ENCODE results near the gene TRPM2. TPM values are rescaled to one million over a fixed set of nuclear protein-coding genes. Genes with fewer than 3 reads are reported as not detected.
"Not testable (repeated sequence)": the region's sequence is repeated elsewhere in the genome, so short reads cannot be mapped to it uniquely, and the experiment has no call there.

The TRPM2 gene
- total RNA-seq, 1 donor from 2014 or later, result 3.9 TPM

DNA sequence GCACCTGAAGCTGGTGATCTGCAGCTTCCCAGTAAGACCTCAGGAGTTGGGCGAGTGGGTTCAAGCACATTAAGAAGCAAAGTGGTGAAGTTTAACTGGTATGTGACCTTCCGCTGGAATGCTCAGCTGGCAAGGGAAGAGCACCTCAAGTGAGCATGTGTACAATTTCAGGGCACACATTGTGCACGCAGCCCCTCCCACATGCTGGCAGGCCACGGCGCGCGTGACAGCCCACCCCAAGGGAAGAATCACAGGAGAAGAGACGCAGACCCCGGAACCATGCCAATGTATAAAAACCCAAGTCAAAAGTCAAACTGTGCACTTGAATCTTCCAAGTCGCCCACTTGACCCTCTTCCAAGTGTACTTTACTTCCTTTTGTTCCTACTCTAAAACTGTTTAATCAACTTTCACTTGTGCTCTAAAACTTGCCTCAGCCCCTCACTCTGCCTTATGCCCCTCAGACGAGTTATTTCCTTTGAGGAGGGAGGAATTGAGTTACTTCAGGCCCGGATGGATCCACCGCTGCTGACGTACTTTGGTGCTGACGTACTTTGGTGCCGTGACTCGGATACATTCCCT is 121.9 kb downstream of the TRPM2 start:
- no peak for ATAC-seq (ENCODE audit: low read depth)
- Mint-ChIP-seq H3K36me3 (ENCODE audit: low read depth) (no peaks in the 10 kb centered on the region), H3K4me3 (no peak overlapping the region), H3K4me1 (peaks cover 4% of the 10 kb centered on the region), H3K27me3 (peaks cover 4% of the 10 kb centered on the region), H3K9me3 (no peaks in the 10 kb centered on the region), H3K27ac (no peak overlapping the region)
- TF ChIP-seq, protein P1, sequence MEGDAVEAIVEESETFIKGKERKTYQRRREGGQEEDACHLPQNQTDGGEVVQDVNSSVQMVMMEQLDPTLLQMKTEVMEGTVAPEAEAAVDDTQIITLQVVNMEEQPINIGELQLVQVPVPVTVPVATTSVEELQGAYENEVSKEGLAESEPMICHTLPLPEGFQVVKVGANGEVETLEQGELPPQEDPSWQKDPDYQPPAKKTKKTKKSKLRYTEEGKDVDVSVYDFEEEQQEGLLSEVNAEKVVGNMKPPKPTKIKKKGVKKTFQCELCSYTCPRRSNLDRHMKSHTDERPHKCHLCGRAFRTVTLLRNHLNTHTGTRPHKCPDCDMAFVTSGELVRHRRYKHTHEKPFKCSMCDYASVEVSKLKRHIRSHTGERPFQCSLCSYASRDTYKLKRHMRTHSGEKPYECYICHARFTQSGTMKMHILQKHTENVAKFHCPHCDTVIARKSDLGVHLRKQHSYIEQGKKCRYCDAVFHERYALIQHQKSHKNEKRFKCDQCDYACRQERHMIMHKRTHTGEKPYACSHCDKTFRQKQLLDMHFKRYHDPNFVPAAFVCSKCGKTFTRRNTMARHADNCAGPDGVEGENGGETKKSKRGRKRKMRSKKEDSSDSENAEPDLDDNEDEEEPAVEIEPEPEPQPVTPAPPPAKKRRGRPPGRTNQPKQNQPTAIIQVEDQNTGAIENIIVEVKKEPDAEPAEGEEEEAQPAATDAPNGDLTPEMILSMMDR (IDR thresholded peaks at IDR 0.05), result no peak
- no peak for DNase-seq
- intact Hi-C loops (cut with micrococcal nuclease), result no loop called here
- ChIA-PET CTCF (no interaction called here), POLR2A (no interaction called here)

DNA sequence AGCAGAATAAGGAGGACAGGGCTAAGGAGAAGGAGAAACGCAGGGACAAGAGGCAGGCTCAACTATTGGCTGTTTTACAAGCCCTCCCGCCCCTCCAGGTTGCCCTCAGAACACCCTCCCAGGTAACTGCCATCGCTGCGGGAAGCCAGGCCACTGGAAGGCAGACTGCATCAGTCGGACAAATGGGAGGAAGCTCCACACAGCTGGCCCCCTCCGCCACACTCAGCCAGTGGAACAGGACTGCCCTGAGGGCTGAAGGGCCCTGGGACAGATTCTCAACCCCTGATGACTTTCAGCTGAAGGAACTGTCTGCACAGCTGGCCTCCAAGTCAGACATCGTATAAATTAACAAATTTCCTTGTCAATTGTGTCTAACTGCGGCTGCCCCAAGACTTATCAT is 123.7 kb downstream of the TRPM2 start:
- intact Hi-C loops (cut with micrococcal nuclease), result no loop called here

DNA sequence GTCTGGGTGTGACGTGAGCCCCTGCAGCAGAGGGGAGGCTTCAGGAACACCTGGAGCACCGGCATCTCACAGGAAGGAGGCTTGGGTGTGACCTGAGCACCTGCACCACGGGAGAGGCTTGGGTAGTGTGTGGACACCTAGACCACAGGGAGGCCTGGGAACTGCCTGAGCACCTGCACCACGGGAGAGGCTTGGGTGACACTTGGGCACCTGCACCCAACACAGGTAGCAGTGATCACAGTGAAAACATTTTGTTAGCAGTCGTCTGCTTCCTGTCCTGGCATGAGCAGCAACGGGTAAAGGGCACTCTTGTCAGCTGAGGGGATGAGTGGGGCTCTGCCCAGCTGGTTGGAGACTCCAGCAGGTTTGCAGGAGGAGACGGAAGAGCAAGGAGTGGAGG is 124.3 kb downstream of the TRPM2 start:
- ATAC-seq (ENCODE audit: low read depth), result no peak
- H3K27me3 Mint-ChIP-seq, result peaks cover 4% of the 10 kb centered on the region
- ChIA-PET POLR2A (no interaction called here), CTCF (no interaction called here)
- peaks cover 4% of the 10 kb centered on the region for H3K4me1 Mint-ChIP-seq
- no peak overlapping the region for H3K27ac Mint-ChIP-seq
- no peak for DNase-seq
- H3K9me3 Mint-ChIP-seq, result no peaks in the 10 kb centered on the region
- TF ChIP-seq, protein P1 (IDR thresholded peaks at IDR 0.05), result no peak
- no peak overlapping the region for H3K4me3 Mint-ChIP-seq
- H3K36me3 Mint-ChIP-seq (ENCODE audit: low read depth), result no peaks in the 10 kb centered on the region
- intact Hi-C loops (cut with micrococcal nuclease), result loop anchor here (2.0 kb wide), 3 partner anchors 175 to 673 kb away; partner anchors contain the start of gene TRAPPC10

More for the DNA sequence above, 123.7 kb downstream of the TRPM2 start:
- H3K9me3 Mint-ChIP-seq, result no peaks in the 10 kb centered on the region
- H3K27ac Mint-ChIP-seq, result no peak overlapping the region
- DNase-seq (no peak), ATAC-seq (ENCODE audit: low read depth) (no peak)
- ChIA-PET POLR2A (no interaction called here), CTCF (no interaction called here)
- peaks cover 4% of the 10 kb centered on the region for H3K4me1 Mint-ChIP-seq
- H3K36me3 Mint-ChIP-seq (ENCODE audit: low read depth), result no peaks in the 10 kb centered on the region
- TF ChIP-seq, protein P1 (IDR thresholded peaks at IDR 0.05), result no peak
- H3K27me3 Mint-ChIP-seq, result peaks cover 7% of the 10 kb centered on the region
- no peak overlapping the region for H3K4me3 Mint-ChIP-seq

DNA sequence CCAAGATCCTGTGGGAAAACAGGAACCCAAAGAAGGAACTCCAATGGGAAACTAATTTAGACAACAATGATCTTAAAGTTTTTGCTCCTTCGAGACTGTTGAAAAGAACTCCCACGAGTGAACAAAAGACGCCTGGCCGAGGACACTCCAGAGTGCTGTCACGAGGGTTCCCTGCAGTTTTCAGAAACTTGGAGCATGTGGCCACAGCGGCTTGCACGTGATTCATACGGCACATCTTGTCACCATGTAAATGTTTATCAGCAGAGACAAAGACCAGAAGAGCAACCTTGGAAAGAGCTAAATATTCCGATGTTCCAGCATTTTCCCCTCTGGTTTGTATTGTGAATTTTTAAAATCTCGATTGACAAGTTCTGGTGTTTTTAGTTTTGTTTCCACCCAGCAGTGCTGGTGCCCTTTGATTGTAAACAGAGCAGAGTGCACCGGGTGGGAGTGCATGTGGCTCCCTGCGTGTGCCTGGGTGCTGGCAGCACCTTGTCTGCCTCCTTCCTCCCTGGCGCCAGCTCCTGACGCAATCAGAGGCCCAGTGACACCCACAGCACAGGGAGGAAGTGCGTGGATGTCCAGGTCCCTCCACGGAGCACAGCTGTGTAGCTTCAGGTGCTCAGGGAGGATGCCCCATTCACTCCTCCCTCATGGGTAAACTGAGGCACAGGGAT is 124.8 kb downstream of the TRPM2 start:
- no peak for DNase-seq
- ATAC-seq (ENCODE audit: low read depth), result no peak
- TF ChIP-seq, protein P1 (IDR thresholded peaks at IDR 0.05), result no peak
- H3K4me1 Mint-ChIP-seq, result peaks cover 4% of the 10 kb centered on the region
- no peaks in the 10 kb centered on the region for H3K36me3 Mint-ChIP-seq (ENCODE audit: low read depth)
- ChIA-PET POLR2A (no interaction called here), CTCF (no interaction called here)
- H3K9me3 Mint-ChIP-seq, result no peaks in the 10 kb centered on the region
- no peak overlapping the region for H3K27ac Mint-ChIP-seq
- peaks cover 4% of the 10 kb centered on the region for H3K27me3 Mint-ChIP-seq
- intact Hi-C loops (cut with micrococcal nuclease), result loop anchor here (2.0 kb wide), 3 partner anchors 175 to 673 kb away; partner anchors contain the start of gene TRAPPC10
- H3K4me3 Mint-ChIP-seq, result no peak overlapping the region

DNA sequence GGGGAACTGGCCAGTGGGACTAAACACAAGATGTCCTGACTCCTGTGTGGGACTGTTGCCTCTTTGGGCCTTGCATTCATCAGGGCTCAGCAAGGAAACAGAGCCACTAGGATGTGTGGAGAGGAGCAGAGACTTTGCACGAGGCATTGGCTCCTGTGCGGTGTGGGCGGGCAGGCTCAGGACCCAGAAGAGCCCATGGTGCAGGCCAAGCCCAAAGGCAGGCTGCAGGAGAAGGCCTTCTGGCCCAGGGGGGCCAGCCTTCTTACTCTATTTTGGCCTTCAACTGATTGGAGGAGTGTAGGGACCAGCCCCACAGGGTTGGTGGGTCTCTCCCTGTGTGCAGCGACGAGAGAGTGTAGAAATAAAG is 125.4 kb downstream of the TRPM2 start:
- Mint-ChIP-seq H3K9me3 (no peaks in the 10 kb centered on the region), H3K4me3 (no peak overlapping the region), H3K4me1 (peaks cover 4% of the 10 kb centered on the region), H3K27ac (no peak overlapping the region), H3K36me3 (ENCODE audit: low read depth) (no peaks in the 10 kb centered on the region), H3K27me3 (peaks cover 4% of the 10 kb centered on the region)
- ChIA-PET CTCF (no interaction called here), POLR2A (no interaction called here)
- ATAC-seq (ENCODE audit: low read depth) (no peak), DNase-seq (no peak)
- TF ChIP-seq, protein P1 (IDR thresholded peaks at IDR 0.05), result no peak
- intact Hi-C loops (cut with micrococcal nuclease), result loop anchor here (1.0 to 2.0 kb wide), 4 partner anchors 139 to 674 kb away; partner anchors contain the start of genes CFAP410 and TRAPPC10

DNA sequence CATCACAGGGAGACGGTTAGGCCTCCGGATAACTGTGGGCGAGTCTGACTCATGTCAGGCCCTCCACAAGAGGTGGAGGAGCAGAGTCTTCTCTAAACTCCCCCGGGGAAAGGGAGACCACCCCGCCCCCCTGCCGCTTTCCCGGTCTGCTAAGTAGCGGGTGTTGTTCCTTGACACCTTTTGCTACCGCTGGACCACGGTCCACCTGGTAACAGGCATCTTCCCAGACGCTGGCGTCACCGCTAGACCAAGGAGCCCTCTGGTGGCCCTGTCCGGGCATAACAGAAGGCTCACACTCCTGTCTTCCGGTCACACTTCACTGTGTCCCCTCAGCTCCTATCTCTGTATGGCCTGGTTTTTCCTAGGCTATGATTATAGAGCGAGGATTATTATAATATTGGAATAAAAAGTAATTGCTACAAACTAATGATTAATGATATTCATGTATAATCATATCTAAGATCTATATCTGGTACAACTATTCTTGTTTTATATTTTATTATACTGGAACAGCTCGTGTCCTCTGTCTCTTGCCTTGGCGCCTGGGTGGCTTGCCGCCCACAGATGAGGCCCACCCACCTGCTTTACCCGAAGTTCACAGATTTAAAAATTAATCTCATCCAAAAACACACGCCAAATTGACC is 126.3 kb downstream of the TRPM2 start:
- intact Hi-C loops (cut with micrococcal nuclease), result loop anchor here (1.0 to 2.0 kb wide), 4 partner anchors 140 to 675 kb away; partner anchors contain the start of genes CFAP410 and TRAPPC10
- H3K36me3 Mint-ChIP-seq (ENCODE audit: low read depth); H3K4me1 Mint-ChIP-seq; H3K27me3 Mint-ChIP-seq; POLR2A ChIA-PET; H3K9me3 Mint-ChIP-seq; ATAC-seq (ENCODE audit: low read depth); CTCF ChIA-PET; H3K27ac Mint-ChIP-seq; H3K4me3 Mint-ChIP-seq: not testable (repeated sequence)
- DNase-seq, result peak; percentile 34

Measured in activated B cell treated with CpG ODN at 0.5 μM for 24 hours (primary cell).